Measurements from ENCODE around the gene SLC44A4.

DNA sequence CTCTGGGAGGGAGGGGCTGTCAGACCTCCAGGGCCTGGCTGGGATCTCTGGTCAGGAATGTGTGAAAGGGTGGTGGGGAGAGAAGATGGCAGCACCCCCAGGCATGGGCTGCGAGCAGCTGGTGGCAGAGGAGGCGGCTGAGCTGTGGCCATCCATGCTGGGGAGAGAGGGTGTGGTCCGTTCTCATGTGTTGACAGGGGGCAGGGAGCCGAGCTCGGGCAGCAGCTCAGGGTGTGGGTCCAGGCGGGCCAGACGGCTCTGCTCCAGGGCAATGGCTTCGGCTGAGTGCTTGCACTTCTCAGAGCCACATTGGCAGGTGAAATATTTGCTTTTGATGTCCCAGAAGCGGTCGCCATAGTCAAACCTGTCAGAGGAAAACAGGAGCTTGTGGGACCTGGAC, 1.1 kb upstream of the SLC44A4 start:
- no peak for TF ChIP-seq EZH2 (optimal IDR thresholded peaks at IDR 0.05; ENCODE audit: low read depth, low read length)
- TF ChIP-seq, protein P1, sequence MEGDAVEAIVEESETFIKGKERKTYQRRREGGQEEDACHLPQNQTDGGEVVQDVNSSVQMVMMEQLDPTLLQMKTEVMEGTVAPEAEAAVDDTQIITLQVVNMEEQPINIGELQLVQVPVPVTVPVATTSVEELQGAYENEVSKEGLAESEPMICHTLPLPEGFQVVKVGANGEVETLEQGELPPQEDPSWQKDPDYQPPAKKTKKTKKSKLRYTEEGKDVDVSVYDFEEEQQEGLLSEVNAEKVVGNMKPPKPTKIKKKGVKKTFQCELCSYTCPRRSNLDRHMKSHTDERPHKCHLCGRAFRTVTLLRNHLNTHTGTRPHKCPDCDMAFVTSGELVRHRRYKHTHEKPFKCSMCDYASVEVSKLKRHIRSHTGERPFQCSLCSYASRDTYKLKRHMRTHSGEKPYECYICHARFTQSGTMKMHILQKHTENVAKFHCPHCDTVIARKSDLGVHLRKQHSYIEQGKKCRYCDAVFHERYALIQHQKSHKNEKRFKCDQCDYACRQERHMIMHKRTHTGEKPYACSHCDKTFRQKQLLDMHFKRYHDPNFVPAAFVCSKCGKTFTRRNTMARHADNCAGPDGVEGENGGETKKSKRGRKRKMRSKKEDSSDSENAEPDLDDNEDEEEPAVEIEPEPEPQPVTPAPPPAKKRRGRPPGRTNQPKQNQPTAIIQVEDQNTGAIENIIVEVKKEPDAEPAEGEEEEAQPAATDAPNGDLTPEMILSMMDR (IDR thresholded peaks at IDR 0.05; ENCODE audit: low read length): no peak

Data from MM.1S (cell line).